Measurements from ENCODE around the gene INPP5F.

GRCh38 chr10:119803264-119803663 is 77.4 kb downstream of the INPP5F start:
- TF ChIP-seq POLR2A (IDR thresholded peaks at IDR 0.05) (no peak), CTCF (IDR thresholded peaks at IDR 0.05) (no peak), EP300 (IDR thresholded peaks at IDR 0.05) (no peak)

Data from tibial nerve (tissue), 4 donors.